Stimulated activated naive CD8-positive, alpha-beta T cell treated with anti-CD3 and anti-CD28 coated beads, Interleukin-15, amount 100 ng/mL, for 72 hours (primary cell): ENCODE data around the gene MYEOV.

ENCODE experiments used
- ATAC-seq: fragments of 150-1000 bp; cut with Tn5 transposase; 2 replicates; pipeline ENCODE4 v1.10.0; 2021; ENCODE audit warnings: mild to moderate bottlenecking, moderate library complexity
- DNase-seq, 2 donors: peaks; one replicate each; pipeline ENCODE4 v3.0.0; 2021 to 2022
- H3K27ac Mint-ChIP-seq, 2 donors: one replicate each; pipeline ENCODE4 v1.8.0; 2022; ENCODE audit warnings: mild to moderate bottlenecking in 2 of 2, mixed read lengths in 2 of 2, moderate library complexity in 2 of 2
- H3K27me3 Mint-ChIP-seq: one replicate; pipeline ENCODE4 v1.8.0; 2022; ENCODE audit warnings: mixed read lengths
- H3K4me1 Mint-ChIP-seq: one replicate; pipeline ENCODE4 v1.8.0; 2022; ENCODE audit warnings: mild to moderate bottlenecking, mixed read lengths
- H3K4me3 Mint-ChIP-seq, 2 donors: one replicate each; pipeline ENCODE4 v1.8.0; 2022; ENCODE audit warnings: mild to moderate bottlenecking in 2 of 2, mixed read lengths in 2 of 2, moderate library complexity in 1 of 2
- H3K9me3 Mint-ChIP-seq, 2 donors: one replicate each; pipeline ENCODE4 v1.8.0; 2022; ENCODE audit warnings: mixed read lengths in 2 of 2

Gene MYEOV

DNA sequence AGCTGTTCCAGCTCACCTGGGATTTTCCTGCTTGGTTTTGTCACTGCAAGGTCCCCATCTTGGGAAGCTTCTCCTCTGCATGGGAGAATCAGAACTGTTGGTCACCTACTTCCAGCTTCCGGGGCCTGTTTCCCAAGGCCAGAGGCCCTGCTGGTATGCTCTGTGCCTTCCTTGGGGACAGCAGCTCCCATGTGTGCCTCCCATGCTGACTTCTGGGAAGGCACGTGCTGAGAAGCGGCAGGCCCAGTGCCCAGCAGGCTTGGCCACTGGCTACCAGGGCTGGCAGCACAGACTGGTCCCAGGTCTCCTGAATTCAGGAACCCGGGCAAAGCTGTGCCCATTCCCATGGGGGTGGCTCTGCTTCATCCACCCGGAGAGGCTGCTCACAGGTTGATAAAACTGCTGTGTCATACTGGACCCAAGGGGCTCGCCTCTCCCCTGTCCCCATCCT is 33.8 kb downstream of the MYEOV start:
- peak in 1 of 2 donors; percentile 7 for DNase-seq
- H3K4me3 Mint-ChIP-seq, result no peak overlapping the region

DNA sequence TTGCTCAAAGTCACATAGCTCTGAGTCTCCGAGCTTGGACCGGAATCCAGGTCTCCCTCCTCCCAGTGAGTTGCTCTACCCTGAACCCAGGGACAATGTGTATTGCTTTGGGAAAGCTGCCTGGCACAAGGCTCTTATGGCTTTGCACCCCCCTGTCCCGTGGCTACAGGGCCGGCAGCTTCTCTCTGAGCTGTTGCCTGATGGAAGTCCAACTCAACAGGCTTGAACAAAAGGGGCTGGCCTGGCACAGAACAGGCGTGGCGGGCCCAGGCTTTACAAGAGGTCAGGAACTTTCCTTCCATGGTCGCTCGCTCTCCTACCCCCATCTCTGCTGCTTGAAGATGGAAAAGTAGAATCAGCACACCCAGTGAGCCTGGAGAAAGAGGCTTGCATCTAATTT is 34.3 kb downstream of the MYEOV start:
- no peaks in the 10 kb centered on the region for H3K27me3 Mint-ChIP-seq
- ATAC-seq (no peak), DNase-seq (peak in 1 of 2 donors; percentile 4)
- H3K4me3 Mint-ChIP-seq, result no peak overlapping the region
- H3K27ac Mint-ChIP-seq, result no peak overlapping the region
- no peaks in the 10 kb centered on the region for H3K9me3 Mint-ChIP-seq
- no peaks in the 10 kb centered on the region for H3K4me1 Mint-ChIP-seq

More for the DNA sequence above, 33.8 kb downstream of the MYEOV start:
- Mint-ChIP-seq H3K27me3 (no peaks in the 10 kb centered on the region), H3K27ac (no peak overlapping the region), H3K9me3 (no peaks in the 10 kb centered on the region), H3K4me1 (no peaks in the 10 kb centered on the region)
- ATAC-seq, result no peak

DNA sequence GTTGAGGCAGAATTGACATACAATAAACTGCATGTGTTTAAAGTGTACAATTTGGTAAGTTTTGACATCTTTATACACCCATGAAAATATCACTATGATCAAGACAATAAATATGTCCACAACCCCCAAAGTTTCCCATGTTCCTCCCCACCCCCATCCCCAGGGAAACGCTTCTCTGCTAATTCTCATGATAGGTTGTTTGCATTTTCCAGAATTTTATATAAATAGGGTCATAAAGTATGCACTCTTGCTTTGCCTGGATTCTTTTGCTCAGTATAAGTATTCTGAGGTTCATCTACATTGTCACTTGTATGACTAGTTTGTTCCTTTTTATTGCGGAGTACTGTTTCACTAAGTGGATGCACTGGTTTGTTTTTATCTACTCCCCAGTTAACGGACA is 35.6 kb downstream of the MYEOV start:
- H3K27ac Mint-ChIP-seq, result no peak overlapping the region
- no peaks in the 10 kb centered on the region for H3K9me3 Mint-ChIP-seq
- no peak for DNase-seq
- ATAC-seq, result no peak
- H3K27me3 Mint-ChIP-seq, result no peaks in the 10 kb centered on the region
- no peaks in the 10 kb centered on the region for H3K4me1 Mint-ChIP-seq
- no peak overlapping the region for H3K4me3 Mint-ChIP-seq

DNA sequence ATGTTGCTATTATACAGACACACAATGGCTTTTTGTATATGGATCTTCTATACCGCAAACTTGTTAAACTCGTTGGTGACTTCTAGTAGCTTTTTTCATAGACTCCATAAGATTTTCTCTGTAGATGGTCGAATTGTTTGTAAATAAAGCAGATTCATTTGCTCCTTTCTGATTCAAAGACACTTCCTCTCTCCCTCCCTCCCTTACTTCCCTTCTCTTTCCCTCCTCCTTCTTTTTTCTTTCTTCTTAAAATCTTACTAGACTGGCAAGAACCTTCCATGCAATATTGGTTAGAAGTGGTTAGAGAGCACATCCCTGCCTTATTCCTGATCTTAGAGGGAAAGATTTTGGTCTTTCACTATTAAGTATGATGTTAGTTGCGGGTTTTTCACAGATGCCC is 36.4 kb downstream of the MYEOV start:
- Mint-ChIP-seq H3K4me1 (peaks cover 4% of the 10 kb centered on the region), H3K9me3 (no peaks in the 10 kb centered on the region), H3K27me3 (no peaks in the 10 kb centered on the region), H3K27ac (no peak overlapping the region), H3K4me3 (no peak overlapping the region)
- ATAC-seq (no peak), DNase-seq (no peak)

DNA sequence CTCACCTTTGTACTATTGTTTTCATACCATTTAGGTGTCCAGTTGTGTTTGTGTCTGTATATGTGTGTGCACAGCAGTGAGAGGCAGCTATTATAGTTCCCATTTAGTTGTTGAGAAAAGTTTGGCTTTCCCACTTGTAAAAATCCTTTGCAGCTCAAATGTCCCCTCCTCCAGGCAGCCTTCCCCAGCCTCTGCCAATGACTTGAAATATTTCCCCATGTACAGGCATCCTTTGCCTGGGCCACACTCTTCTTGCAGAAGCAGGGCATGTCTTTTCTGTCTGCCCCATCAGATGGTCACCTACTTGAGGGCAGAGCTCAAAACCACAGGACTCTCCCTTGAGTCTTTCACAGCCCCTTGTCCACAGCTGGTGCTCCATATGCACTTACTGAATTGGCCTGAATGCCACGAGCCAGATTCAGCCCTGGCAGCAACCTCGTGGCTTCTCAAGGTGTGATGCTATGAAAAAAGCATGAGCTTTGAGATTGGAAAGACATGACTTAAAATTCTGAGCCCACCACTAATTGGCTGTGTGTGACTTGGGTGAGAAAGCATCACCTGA is 39.3 kb downstream of the MYEOV start:
- DNase-seq (peak in 1 of 2 donors; percentile 1), ATAC-seq (no peak)
- H3K9me3 Mint-ChIP-seq, result no peaks in the 10 kb centered on the region
- H3K27me3 Mint-ChIP-seq, result no peaks in the 10 kb centered on the region
- no peak overlapping the region for H3K4me3 Mint-ChIP-seq
- H3K4me1 Mint-ChIP-seq, result peaks cover 33% of the 10 kb centered on the region
- no peak overlapping the region for H3K27ac Mint-ChIP-seq

DNA sequence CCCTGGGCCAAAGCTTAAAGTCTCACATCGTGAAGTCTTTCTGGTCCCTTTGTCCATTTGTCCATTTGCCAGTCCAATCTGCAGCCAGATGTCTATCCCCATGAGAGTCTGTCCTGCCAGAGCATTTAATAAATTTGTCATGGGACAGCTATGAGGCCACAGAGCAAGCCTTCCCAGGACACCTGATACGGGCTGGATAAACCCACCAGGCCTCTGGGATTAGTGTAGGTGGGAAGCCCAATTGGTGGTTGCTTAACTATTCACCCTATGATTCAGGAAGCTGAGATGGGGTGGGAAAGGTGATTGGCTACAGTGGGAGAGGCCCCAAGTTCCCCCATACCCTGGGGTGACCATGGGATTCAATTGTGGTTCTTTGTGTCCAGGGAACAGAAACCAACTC is 39.9 kb downstream of the MYEOV start:
- DNase-seq (no peak), ATAC-seq (no peak)
- no peaks in the 10 kb centered on the region for H3K27me3 Mint-ChIP-seq
- peaks cover 0 to 4% of the 10 kb centered on the region in 2 donors for H3K9me3 Mint-ChIP-seq
- no peak overlapping the region for H3K4me3 Mint-ChIP-seq
- H3K4me1 Mint-ChIP-seq, result peaks cover 39% of the 10 kb centered on the region
- no peak overlapping the region for H3K27ac Mint-ChIP-seq

DNA sequence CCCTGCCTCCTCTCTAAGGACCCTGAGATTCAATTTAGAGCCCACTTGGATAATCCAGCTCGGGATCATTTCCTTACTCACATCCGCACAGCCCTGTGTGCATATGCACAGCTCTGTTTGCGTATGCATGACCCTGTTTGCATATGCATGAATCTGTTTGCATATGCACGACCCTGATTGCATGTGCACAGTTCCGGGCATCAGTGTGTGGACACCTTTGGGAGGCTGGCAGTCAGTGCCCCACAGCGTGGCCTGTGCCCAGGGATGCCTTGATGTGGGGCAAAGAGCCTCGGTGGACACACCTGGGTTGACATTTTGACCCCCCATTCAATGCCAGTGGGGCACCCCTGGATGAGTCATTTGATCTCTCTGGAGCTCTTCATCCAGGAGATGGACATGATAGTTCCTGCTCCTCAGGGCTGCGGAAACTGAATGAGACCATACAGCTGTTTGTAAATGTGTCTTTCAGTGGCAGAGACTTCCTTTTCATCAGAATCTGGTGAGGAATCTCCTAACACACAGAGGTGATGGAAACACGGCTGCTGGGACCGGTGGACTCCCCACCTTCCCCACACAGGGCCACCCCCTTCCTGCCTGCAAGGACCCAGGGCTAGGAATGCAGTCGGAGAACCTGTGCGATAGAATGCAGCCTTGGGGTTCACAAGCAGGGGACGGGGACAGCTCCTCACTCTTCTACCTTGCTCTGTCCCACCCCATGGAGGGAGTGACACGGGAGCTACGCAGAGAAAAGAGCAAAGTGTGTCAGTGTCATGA is 41.2 kb downstream of the MYEOV start:
- no peak for ATAC-seq
- peaks cover 51% of the 10 kb centered on the region for H3K4me1 Mint-ChIP-seq
- H3K27me3 Mint-ChIP-seq, result no peaks in the 10 kb centered on the region
- H3K9me3 Mint-ChIP-seq, result peaks cover 7 to 17% of the 10 kb centered on the region in 2 donors
- H3K27ac Mint-ChIP-seq, result peak overlapping the region in 1 of 2 donors; percentile 31
- H3K4me3 Mint-ChIP-seq, result no peak overlapping the region
- DNase-seq, result peak in 1 of 2 donors; percentile 2

DNA sequence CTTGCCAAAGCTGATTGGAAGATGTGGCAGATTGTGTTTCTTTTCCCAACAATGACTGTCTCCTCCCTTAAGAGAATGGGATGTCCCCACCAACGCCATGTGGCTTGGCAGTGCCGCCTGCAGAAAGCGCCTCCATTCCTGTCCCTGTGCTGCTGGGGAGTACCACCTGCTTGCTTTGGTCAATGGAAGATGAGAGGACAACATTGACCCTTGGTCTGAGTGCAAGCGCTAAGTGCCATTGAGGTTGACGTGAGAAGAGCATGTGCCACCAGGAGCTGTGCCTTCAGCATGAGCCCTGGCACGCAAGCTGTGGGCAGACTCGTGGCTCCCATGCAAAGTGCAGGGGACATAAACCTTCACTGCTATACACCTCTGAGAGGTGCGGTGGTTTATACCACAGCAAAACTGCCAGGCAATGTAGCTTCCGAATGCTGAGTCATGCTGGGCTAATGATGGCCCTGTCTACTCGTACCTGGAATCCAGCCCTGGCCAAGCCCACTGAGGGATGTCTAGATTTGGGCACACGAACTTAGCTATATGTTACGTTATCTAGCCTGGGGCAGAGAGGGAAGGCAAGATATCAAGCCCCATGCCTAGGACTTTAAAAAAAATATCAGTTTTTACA is 41.9 kb downstream of the MYEOV start:
- H3K4me3 Mint-ChIP-seq, result no peak overlapping the region
- H3K9me3 Mint-ChIP-seq, result peaks cover 12 to 24% of the 10 kb centered on the region in 2 donors
- H3K27me3 Mint-ChIP-seq, result no peaks in the 10 kb centered on the region
- DNase-seq, result peak in 1 of 2 donors; percentile 5
- ATAC-seq, result no peak
- H3K4me1 Mint-ChIP-seq, result peaks cover 51% of the 10 kb centered on the region
- H3K27ac Mint-ChIP-seq, result no peak overlapping the region

DNA sequence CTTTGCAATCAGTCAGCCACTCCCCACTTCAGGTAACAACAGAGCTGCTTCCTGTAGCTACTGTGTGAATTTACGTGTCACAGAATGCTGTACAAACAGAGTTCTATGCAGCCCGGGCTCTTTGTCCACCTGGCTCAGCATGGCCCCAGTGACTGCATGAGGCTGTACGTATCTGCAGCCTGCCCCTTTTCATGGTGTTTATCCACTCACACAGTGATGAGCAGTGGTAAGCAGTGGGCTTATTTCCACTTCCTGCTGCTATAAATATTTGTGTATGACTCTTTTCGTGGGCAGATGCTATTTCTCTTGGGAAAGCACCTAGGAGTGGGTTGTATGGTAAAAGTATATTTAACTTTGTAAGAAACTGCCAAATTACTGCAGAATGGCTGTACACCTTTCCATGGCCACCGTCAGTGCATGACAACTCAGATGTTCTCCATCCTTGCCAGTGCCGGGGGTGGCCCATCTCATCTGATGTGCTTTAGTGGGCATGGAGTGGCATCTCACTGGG is 43.3 kb downstream of the MYEOV start:
- ATAC-seq (peak; percentile 96), DNase-seq (peak; percentile 25 to 50)
- Mint-ChIP-seq H3K27me3 (no peaks in the 10 kb centered on the region), H3K27ac (peak overlapping the region in 1 of 2 donors; percentile 25), H3K4me1 (peaks cover 51% of the 10 kb centered on the region), H3K9me3 (peaks cover 13 to 28% of the 10 kb centered on the region in 2 donors), H3K4me3 (peak overlapping the region; percentile 18 to 60)

DNA sequence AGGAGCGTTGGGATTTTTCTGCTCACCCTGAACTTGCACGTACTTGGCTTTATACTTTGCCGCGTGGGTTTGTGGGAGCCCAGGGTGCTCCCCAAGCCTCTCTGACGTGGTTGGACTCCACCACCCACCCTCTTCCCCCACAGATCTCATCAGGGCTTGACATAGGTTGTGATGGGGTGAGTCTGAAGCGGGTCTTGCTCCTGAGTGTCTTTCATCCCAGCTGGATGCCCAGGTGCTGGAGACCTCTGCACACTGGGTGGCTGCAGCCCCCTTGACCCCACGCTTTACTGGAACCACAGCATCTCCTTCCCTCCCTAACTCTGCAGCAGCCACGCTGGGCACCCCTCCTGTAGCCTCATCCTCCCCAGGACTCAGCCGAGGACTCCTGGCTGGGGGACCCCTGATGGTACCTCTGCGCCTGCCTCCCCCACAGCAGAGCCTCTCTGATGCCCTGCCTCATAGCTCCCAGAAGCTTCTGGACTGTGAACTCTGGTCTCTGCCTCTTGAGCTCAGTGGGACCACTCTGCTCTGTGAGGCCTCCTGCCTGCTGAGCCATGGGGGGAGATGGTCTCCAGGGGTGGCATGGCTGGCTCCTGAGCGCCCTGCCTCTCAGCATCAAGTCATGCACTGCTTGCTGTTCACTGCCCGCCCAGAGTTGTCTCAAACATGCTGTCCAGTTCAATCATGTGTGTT is 45.2 kb downstream of the MYEOV start:
- H3K9me3 Mint-ChIP-seq, result peaks cover 13 to 28% of the 10 kb centered on the region in 2 donors
- ATAC-seq (no peak), DNase-seq (peak in 1 of 2 donors; percentile 3)
- H3K27ac Mint-ChIP-seq, result peak overlapping the region in 1 of 2 donors; percentile 31
- H3K4me3 Mint-ChIP-seq, result peak overlapping the region; percentile 38 to 65
- H3K27me3 Mint-ChIP-seq, result no peaks in the 10 kb centered on the region
- H3K4me1 Mint-ChIP-seq, result peaks cover 51% of the 10 kb centered on the region

DNA sequence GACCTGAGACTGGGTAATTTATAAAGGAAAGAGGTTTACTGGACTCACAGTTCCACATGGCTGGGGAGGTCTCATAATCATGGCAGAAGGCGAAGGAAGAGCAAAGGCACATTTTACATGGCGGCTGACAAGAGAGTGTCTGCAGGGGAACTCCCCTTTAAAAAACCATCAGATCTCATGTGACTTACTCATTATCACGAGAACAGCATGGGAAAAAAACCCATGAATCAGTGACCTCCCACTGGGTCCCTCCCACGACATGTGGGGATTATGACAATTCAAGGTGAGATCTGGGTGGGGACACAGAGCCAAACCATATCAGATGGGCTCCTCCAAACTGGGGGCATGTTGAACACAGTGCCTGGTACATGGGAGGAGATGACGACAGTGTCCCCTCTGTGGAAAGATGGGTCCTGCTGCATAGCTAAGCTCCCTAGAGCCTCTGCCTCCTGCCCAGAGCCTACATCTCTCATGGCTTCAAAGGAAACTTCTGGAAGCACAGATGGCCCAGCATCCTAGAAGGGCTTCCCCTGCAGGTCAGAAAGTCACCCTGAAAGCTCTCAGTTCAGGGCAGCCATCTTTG is 46.1 kb downstream of the MYEOV start:
- Mint-ChIP-seq H3K27me3 (no peaks in the 10 kb centered on the region), H3K4me3 (no peak overlapping the region), H3K27ac (no peak overlapping the region)

DNA sequence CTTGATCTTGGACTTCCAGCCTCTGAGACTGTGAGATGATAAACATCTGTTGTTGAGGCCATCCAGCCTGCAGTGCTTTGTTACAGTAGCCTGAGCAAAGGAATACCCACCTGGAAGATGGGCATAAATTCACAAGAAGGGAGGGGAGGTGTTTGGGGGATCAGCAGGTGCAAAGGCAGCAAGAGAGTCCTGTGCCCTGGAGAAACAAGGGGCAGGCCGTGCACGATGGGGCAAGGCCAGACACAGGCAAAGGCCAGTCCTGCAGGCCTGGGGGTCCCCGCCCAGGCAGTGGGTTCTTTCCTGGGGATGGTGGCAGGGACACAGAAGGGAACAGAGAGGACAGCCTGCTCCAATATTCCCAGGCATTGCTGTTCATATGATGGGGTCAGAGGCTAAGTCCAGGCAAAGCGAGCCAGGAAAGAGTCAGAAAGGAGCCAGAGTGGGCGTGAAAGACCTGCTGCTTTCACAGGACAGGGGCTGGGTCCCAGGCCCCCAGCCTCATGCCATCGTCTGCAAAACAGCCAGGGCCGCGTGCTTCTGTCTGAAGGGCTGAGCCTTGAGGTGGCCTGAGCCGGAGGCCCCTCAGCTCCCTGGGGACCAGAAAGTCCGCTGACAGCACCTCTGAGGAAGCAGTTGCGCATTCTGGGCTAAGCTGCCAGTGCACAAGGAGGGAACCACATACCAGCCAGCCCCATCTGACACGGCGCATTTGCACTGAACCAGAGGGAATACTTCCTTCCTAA is 48.8 kb downstream of the MYEOV start:
- DNase-seq, result peak in 1 of 2 donors; percentile 2
- no peak for ATAC-seq
- Mint-ChIP-seq H3K27ac (no peak overlapping the region), H3K4me1 (peaks cover 23% of the 10 kb centered on the region), H3K27me3 (no peaks in the 10 kb centered on the region), H3K9me3 (peaks cover 13 to 28% of the 10 kb centered on the region in 2 donors), H3K4me3 (no peak overlapping the region)

More for the DNA sequence above, 46.1 kb downstream of the MYEOV start:
- H3K9me3 Mint-ChIP-seq, result peaks cover 13 to 28% of the 10 kb centered on the region in 2 donors
- DNase-seq (peak in 1 of 2 donors; percentile 7), ATAC-seq (no peak)
- H3K4me1 Mint-ChIP-seq, result peaks cover 50% of the 10 kb centered on the region

DNA sequence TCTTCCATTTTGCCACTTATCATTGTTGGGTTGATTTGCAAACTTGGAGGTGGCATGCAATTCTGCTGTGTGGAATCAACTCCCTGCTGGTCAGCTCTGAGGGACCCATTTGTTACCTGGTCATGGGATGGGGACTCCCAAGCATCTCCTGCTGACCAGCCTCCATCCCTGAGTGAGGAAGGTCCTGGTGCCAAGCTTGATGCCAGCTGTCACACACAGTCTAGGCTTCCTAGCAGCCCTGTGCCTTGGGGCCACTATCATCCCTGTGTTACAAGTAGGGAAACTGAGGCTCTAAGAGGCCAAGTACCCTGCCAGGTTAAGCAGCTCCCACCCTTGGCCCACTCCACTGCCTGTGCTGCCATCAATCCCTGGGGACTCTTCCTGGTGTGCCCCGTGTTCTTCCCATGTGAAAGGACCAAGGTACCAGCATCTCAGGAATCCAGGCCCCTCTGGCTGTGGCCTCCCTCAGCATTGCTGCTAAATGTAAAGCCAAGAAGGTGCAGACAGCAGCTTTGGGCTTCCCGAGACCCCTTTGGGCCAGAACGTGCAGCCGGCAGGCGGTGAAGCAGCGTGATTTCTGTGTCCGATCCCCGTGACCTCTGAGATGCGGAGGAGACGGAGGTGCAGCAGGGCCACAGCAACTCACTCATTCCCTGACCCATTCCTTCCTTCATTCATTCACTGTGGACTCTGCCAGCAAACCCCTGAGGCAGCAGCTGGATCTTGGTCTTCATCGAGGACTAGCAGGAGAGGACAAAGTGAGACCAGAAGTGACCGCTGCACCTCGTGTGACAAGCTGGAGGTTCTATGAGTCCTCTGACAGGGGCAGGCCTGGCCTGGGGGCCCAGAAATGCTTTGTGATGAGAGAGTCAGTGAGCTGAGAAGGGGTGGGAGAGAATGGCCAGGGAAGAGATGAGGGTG is 49.7 kb downstream of the MYEOV start:
- Mint-ChIP-seq H3K27me3 (no peaks in the 10 kb centered on the region), H3K4me1 (peaks cover 14% of the 10 kb centered on the region), H3K4me3 (no peak overlapping the region), H3K9me3 (peaks cover 13 to 26% of the 10 kb centered on the region in 2 donors), H3K27ac (peak overlapping the region in 1 of 2 donors; percentile 10)
- peak in 1 of 2 donors; percentile 2 for DNase-seq
- no peak for ATAC-seq
